B cell (primary cell): ENCODE results near the gene MARCHF3. TPM values are rescaled to one million over a fixed set of nuclear protein-coding genes. Genes with fewer than 3 reads are reported as not detected.

ENCODE experiments used
- ATAC-seq: fragments of 200-7000 bp; cut with Tn5 transposase; one replicate; pipeline ENCODE4 v1.10.0; 2021; ENCODE audit warnings: low read depth, mild to moderate bottlenecking, moderate number of reproducible peaks, moderate library complexity
- CTCF ChIA-PET: fragments of 350-600 bp; sonication (Branson Sonifier 250); formaldehyde crosslinking; loops from one replicate; lab custom pipeline; 2021; ENCODE audit warnings: antibody characterized with exemption, inconsistent platforms; lab: Charles Lee
- POLR2A ChIA-PET: fragments of 350-600 bp; sonication (Branson Sonifier 250); formaldehyde crosslinking; loops from one replicate; lab custom pipeline; 2021; ENCODE audit warnings: antibody characterized with exemption; lab: Charles Lee
- DNase-seq: peaks from one replicate; pipeline ENCODE4 v3.0.0; 2013
- H2AFZ ChIP-seq: 2 replicates; pipeline ENCODE4 v1.6.1; 2012; ENCODE audit warnings: mild to moderate bottlenecking, low read depth, low read length; ENCODE audit not compliant: insufficient read depth, poor library complexity, severe bottlenecking
- H3K27ac ChIP-seq, 2 donors: 1 replicate in 1 of 2; 2 replicates in 1 of 2; pipeline ENCODE4 v1.5.1; 2012 to 2013; ENCODE audit warnings: low read length in 2 of 2, mild to moderate bottlenecking in 2 of 2, moderate library complexity in 1 of 2
- H3K27me3 ChIP-seq, 4 experiments: fragments of 200-600 bp in 1 of 4; sonication (generic) in 1 of 4; replicated peaks in 1 of 4; 1 replicate in 2 of 4; 2 replicates in 2 of 4; pipeline versions ENCODE4 v1.6.1 to v1.7.0; 2013 to 2016; ENCODE audit warnings: low read length in 3 of 4, mild to moderate bottlenecking in 2 of 4, mixed read lengths in 1 of 4, moderate library complexity in 1 of 4; ENCODE audit not compliant: insufficient read depth in 4 of 4, control insufficient read depth in 3 of 4; ENCODE audit errors: control extremely low read depth in 1 of 4
- H3K36me3 ChIP-seq, 2 experiments: replicated peaks in 1 of 2; 1 replicate in 1 of 2; 2 replicates in 1 of 2; pipeline versions ENCODE4 v1.6.1 to v1.7.1; 2013; ENCODE audit warnings: low read length in 1 of 2; ENCODE audit not compliant: insufficient read depth in 2 of 2, control insufficient read depth in 1 of 2; ENCODE audit errors: control extremely low read depth in 1 of 2, extremely low read depth in 1 of 2
- H3K4me1 ChIP-seq, 2 donors: fragments of 200-600 bp in 1 of 2; sonication (generic) in 1 of 2; 1 replicate in 1 of 2; 2 replicates in 1 of 2; pipeline versions ENCODE4 v1.5.1 to v1.6.1; 2013 to 2017; ENCODE audit warnings: low read length in 2 of 2; ENCODE audit not compliant: control insufficient read depth in 2 of 2, insufficient read depth in 2 of 2
- H3K4me2 ChIP-seq: replicated peaks from 2 replicates; pipeline ENCODE3; 2012; ENCODE audit warnings: mild to moderate bottlenecking, low read depth, low read length; ENCODE audit not compliant: poor library complexity, severe bottlenecking
- H3K4me3 ChIP-seq, 5 experiments: fragments of 200-600 bp in 1 of 5; sonication (generic) in 1 of 5; 1 replicate in 3 of 5; 2 replicates in 2 of 5; pipeline versions ENCODE4 v1.5.1 to v1.7.0; 2011 to 2016; ENCODE audit warnings: low read length in 4 of 5, mild to moderate bottlenecking in 4 of 5, low read depth in 2 of 5, control low read depth in 1 of 5, moderate library complexity in 1 of 5; ENCODE audit not compliant: insufficient read depth in 1 of 5; ENCODE audit errors: control extremely low read depth in 1 of 5, extremely low read depth in 1 of 5
- H3K79me2 ChIP-seq: fragments of 200-600 bp; sonication (generic); one replicate; pipeline ENCODE4 v1.6.0; 2016; ENCODE audit warnings: low read length; ENCODE audit not compliant: control insufficient read depth, insufficient read depth
- H3K9ac ChIP-seq: fragments of 200-600 bp; sonication (generic); 2 replicates; pipeline ENCODE4 v1.6.1; 2017; ENCODE audit warnings: mild to moderate bottlenecking, low read length, moderate library complexity
- H3K9me3 ChIP-seq, 3 donors: one replicate each; pipeline versions ENCODE4 v1.6.1 to v1.7.1; 2013; ENCODE audit warnings: low read length in 2 of 3; ENCODE audit not compliant: control insufficient read depth in 2 of 3, insufficient read depth in 1 of 3; ENCODE audit errors: control extremely low read depth in 1 of 3
- H4K20me1 ChIP-seq: 2 replicates; pipeline ENCODE4 v1.6.0; 2012; ENCODE audit warnings: mild to moderate bottlenecking, low read length; ENCODE audit not compliant: insufficient read depth, control insufficient read depth, poor library complexity, severe bottlenecking
- H3K27ac Mint-ChIP-seq: one replicate; pipeline ENCODE4 v1.8.0; 2021; ENCODE audit warnings: mixed read lengths
- H3K27me3 Mint-ChIP-seq: one replicate; pipeline ENCODE4 v1.8.0; 2021; ENCODE audit warnings: mixed read lengths
- H3K4me1 Mint-ChIP-seq: one replicate; pipeline ENCODE4 v1.8.0; 2021; ENCODE audit warnings: mixed read lengths
- H3K4me3 Mint-ChIP-seq: one replicate; pipeline ENCODE4 v1.8.0; 2021; ENCODE audit warnings: mixed read lengths
- H3K9me3 Mint-ChIP-seq: one replicate; pipeline ENCODE4 v1.8.0; 2022; ENCODE audit warnings: mixed read lengths; ENCODE audit not compliant: insufficient read depth
- EZH2 ChIP-seq: IDR thresholded peaks from 2 replicates; pipeline ENCODE4 v1.6.1; 2012; ENCODE audit warnings: borderline replicate concordance, low read depth, mild to moderate bottlenecking, moderate library complexity, low read length; ENCODE audit not compliant: insufficient read depth, poor library complexity, severe bottlenecking
- WGBS: methylation state at CpG from one replicate; pipeline ENCODE4 v1.1.5; 2013; ENCODE audit warnings: missing lambda C conversion rate; ENCODE audit not compliant: insufficient coverage; 5-methylcytosine and 5-hydroxymethylcytosine counted together
- intact Hi-C: fragments of 100-400 bp; cut with micrococcal nuclease; formaldehyde crosslinking; loops from one replicate; pipeline ENCODE4 v1.10.0; 2022
- polyA plus RNA-seq: library from polyadenylated mRNA; depleted of rRNA; stranded (reverse); fragments of >200 nt; gene quantifications from 2 replicates; pipeline ENCODE4 v1.2.3, GENCODE V29; 2012
- total RNA-seq, 2 donors: library from RNA; stranded (reverse); fragments of 120-200 nt in 1 of 2; gene quantifications; 1 replicate in 1 of 2; 2 replicates in 1 of 2; pipeline versions ENCODE4 v1.2.3 to v1.2.4, GENCODE V29; 2013 to 2022
- TF ChIP-seq, protein P1 (sequence below): fragments of 200-600 bp; IDR thresholded peaks from one replicate; pipeline ENCODE4 v1.8.0; 2022; ENCODE audit warnings: antibody characterized with exemption, mild to moderate bottlenecking

The MARCHF3 gene
- total and polyA plus RNA-seq, 2 donors (not counting 1 experiment from before 2014, with no cell fraction given), result 31.6 to 35.0 TPM

DNA sequence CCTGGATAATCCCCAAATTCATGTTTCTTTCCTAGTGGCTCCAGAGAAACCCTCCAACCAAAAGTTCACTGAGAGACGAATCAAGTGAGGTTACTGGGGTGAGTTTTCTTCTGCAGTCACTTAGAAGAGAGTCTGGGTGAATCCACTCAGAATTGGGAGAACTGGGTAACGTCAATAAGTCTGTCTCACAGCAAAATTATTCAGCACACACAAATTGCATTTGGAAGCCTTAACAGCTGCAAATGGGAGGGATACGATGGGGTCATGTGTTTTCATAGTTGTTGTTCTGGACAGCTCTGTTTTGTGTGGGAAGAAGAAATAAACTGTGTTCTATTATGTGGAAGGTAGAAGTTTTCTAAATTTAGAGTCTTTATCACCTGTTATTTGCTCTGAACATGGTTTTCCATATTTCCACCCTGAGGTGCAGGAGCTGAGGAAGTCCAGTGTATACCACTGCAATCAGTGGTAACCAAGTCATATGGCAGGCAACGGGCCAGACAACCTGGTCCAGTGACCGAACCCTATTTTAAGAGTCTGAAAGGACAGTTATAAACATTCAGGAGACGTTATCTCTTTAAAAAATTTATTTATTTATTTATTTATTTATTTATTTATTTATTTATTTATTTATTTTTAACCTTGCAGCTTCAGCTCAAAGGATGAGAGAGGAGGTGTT, 21.9 kb downstream of the MARCHF3 start:
- H3K9me3 Mint-ChIP-seq, result peaks cover 3% of the 10 kb centered on the region
- peaks cover 70% of the 10 kb centered on the region for H3K4me1 Mint-ChIP-seq
- no peak overlapping the region for H3K27ac ChIP-seq
- H3K4me2 ChIP-seq, result no peak overlapping the region
- H3K27me3 ChIP-seq, result no peaks in the 10 kb centered on the region
- peaks cover 0 to 5% (median 0%) of the 10 kb centered on the region in 3 donors for H3K9me3 ChIP-seq
- no peak for ATAC-seq
- H3K36me3 ChIP-seq, result peaks cover 0 to 2% of the 10 kb centered on the region in 2 experiments
- H3K4me3 ChIP-seq, result no peak overlapping the region
- H3K4me1 ChIP-seq, result peaks cover 42 to 59% of the 10 kb centered on the region in 2 donors
- no peaks in the 10 kb centered on the region for H4K20me1 ChIP-seq
- no peak for DNase-seq
- CTCF ChIA-PET, result interaction anchor here (0.8 to 1.5 kb wide), 2 partner anchors 16 to 21 kb away, joined by 3 to 4 read pairs; no protein-coding TSS in a partner anchor
- H3K79me2 ChIP-seq, result peaks cover 81% of the 10 kb centered on the region
- intact Hi-C loops, result no loop called here
- POLR2A ChIA-PET, result no interaction called here
- no CpG with 5 or more reads among the region's 6 CpGs for WGBS
- TF ChIP-seq, protein P1, sequence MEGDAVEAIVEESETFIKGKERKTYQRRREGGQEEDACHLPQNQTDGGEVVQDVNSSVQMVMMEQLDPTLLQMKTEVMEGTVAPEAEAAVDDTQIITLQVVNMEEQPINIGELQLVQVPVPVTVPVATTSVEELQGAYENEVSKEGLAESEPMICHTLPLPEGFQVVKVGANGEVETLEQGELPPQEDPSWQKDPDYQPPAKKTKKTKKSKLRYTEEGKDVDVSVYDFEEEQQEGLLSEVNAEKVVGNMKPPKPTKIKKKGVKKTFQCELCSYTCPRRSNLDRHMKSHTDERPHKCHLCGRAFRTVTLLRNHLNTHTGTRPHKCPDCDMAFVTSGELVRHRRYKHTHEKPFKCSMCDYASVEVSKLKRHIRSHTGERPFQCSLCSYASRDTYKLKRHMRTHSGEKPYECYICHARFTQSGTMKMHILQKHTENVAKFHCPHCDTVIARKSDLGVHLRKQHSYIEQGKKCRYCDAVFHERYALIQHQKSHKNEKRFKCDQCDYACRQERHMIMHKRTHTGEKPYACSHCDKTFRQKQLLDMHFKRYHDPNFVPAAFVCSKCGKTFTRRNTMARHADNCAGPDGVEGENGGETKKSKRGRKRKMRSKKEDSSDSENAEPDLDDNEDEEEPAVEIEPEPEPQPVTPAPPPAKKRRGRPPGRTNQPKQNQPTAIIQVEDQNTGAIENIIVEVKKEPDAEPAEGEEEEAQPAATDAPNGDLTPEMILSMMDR, result no peak
- TF ChIP-seq EZH2, result no peak
- H3K9ac ChIP-seq, result no peak overlapping the region
- H3K27me3 Mint-ChIP-seq, result no peaks in the 10 kb centered on the region
- no peak overlapping the region for H3K27ac Mint-ChIP-seq
- no peak overlapping the region for H3K4me3 Mint-ChIP-seq
- H2AFZ ChIP-seq, result no peak overlapping the region

DNA sequence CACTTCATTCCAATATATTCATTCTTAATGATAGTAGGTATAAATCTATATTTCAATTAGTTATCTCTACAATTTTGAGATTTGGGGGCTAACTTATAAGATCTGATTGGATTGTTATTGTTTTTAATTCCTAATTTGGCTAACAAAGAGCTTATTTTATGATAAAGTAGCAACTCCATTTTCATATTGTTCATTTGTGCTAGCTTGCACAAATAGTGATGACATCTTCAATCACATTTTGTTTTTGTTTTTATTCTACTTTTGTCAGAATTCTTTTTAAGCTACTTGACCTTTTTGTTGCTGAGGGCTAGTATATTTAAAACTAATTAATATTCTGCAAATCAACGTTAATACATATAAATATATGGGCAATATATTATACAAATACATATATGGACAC, 22.8 kb downstream of the MARCHF3 start:
- Mint-ChIP-seq H3K27me3 (no peaks in the 10 kb centered on the region), H3K27ac (no peak overlapping the region), H3K4me3 (no peak overlapping the region), H3K4me1 (peaks cover 65% of the 10 kb centered on the region), H3K9me3 (peaks cover 3% of the 10 kb centered on the region)
- CTCF ChIA-PET, result interaction anchor here (1.5 kb wide), 1 partner anchor 16 kb away, joined by 3 read pairs; no protein-coding TSS in a partner anchor
- H3K79me2 ChIP-seq, result peaks cover 79% of the 10 kb centered on the region
- H3K36me3 ChIP-seq, result peaks cover 0 to 2% of the 10 kb centered on the region in 2 experiments
- no CpG with 5 or more reads among the region's 1 CpG for WGBS
- H3K9me3 ChIP-seq, result peaks cover 0 to 5% (median 0%) of the 10 kb centered on the region in 3 donors
- H2AFZ ChIP-seq, result no peak overlapping the region
- no peak overlapping the region for H3K9ac ChIP-seq
- no peak overlapping the region for H3K4me2 ChIP-seq
- H3K27me3 ChIP-seq, result no peaks in the 10 kb centered on the region
- TF ChIP-seq EZH2, result no peak
- TF ChIP-seq, protein P1, result no peak
- ATAC-seq (no peak), DNase-seq (no peak)
- no peak overlapping the region for H3K27ac ChIP-seq
- no peaks in the 10 kb centered on the region for H4K20me1 ChIP-seq
- peaks cover 34 to 50% of the 10 kb centered on the region in 2 donors for H3K4me1 ChIP-seq
- H3K4me3 ChIP-seq, result no peak overlapping the region
- intact Hi-C loops, result no loop called here
- POLR2A ChIA-PET, result no interaction called here
